HG02938 (cell line): ENCODE results near the gene RHOU.

Experiments used
- ATAC-seq: cut with Tn5 transposase; IDR thresholded peaks from one replicate; pipeline ENCODE4 v1.9.1; 2021; ENCODE audit warnings: mild to moderate bottlenecking, moderate library complexity; ENCODE audit not compliant: unreplicated experiment

Gene RHOU

DNA sequence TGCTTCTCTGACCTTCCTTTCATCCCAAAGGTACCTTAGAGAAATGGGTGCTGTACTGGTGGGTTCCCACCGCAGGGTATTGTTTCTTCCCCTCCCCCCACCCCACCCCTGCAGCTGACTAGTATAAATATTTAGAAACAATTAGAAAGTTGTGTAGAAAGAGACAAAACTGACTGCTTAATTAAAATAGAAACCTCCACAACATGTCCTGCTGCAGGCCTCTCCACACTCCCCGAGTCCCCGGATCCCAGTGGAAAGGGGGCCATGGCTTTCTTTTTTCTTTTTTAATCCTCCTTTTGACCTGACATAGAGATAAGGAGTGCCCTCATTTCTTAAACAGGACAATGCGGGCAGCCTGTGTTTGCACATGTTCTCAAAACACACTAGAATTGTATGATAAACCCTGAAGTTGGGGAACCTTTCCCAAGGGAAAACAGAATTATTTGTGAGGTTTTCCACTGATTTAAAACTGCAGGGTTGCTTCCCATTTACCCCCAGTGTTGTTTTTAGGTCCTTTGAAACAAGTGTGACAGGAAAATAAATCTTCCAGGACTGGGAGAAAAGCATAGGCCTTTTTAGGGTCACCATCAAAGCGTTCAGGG, 1.7 kb downstream of the RHOU start:
- ATAC-seq, result no peak

DNA sequence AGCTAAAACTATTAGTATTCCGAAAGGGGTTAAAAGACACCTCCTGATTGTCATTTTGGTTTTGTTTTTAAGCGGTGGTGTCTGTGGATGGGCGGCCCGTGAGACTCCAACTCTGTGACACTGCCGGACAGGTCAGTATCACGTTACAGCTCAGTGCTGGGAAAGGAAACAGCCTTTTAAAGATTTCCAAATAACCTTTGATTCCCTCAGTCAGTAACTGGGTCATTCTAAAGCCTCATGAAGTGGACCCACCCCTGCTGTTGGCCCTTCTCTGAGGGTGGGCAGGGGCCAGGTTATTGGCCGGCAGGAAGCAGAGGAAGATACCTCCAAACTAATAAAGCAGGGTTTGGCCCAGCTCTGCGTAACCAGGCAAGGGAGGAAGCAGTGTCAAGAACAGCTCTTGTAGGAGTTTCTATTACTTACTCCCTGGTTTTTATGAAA, 2.3 kb downstream of the RHOU start:
- ATAC-seq, result no peak

DNA sequence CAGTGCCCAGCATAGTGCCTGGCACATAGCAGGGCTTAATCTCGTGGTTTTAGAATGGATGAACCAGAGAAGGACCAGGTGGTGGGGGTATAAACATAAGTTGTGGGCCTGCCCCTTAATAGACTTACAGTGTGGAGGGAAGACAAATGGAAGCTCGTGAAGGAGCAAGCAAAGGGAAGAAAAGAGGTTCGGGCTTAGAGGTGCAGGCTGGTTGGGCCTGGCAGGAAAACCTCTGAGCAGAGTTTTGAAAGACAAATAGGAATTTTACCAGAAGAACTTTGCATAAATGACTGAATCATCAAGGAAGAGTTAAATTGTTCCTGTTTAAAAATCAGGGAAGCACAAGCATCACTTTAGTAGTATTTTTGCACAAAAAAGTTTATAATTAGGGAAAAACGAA, 4.5 kb downstream of the RHOU start:
- no peak for ATAC-seq

DNA sequence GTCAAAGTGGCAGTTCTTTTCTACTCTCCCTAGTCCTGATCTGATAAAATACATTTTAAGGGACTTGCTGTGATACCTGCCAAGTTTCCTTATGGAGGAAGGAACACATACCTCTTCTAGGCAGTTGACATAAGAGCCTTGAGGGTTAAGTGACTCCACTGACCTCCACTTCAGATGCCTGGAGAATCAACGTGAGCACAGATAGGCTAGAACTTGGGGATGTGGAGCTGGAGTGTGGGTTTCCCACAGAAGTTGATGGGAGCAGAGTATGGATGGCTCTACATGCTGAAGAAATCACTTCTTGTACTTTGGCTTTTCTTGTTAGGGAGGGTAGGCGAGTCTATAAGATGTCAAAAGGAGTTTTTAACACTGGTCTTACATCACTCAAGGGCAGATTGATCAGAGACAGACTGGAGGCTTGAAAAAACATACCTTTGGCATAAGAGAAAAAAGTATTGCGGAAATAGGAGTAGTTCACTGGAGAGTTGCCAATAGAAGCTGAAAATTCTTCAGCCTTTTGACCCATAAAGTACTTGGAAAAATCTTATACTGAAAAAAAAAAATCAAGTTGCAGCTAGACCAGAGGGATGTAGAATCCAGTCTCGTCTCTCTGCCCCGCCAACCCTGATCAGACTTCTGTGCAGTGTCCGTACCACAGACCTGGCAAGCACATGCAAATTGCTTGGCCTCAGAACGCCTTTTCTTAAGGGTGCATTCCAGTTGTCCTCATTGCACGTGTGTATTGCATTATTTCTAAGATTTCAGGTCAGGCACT, 5.5 kb downstream of the RHOU start:
- ATAC-seq, result no peak

DNA sequence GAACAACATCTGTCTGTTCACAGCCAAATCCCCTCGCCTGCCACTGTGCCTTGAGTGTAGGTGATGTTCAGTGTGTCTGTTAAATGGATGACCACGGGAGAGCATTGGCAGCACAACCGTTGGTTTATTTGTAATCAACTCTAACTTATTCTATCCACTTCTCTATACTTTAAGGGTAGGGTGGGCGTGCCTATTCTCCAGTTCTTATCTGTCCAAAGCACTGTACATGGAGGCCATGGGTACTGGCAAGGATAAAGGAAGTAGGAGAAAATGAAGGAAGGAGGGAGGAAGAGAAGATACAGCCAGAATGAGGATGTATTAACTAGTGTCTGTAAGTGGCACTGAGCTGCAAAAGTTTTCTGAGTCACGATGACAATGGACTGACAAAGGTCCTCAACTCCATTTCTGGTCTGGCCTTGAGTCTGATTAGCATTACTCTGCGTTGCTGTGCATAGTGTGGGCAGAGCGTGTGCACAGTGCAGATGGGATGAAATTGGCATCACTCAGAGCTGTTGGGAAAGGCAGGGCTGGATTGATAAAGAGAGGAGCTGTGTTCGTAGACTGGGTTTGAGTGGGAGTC, 7.1 kb downstream of the RHOU start:
- ATAC-seq, result no peak

DNA sequence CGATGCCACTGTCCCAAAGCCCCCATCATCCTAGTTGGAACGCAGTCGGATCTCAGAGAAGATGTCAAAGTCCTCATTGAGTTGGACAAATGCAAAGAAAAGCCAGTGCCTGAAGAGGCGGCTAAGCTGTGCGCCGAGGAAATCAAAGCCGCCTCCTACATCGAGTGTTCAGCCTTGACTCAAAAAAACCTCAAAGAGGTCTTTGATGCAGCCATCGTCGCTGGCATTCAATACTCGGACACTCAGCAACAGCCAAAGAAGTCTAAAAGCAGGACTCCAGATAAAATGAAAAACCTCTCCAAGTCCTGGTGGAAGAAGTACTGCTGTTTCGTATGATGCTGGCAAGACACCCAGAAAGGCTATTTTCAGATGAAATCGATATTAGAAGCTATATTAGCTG, 8.1 kb downstream of the RHOU start:
- no peak for ATAC-seq

DNA sequence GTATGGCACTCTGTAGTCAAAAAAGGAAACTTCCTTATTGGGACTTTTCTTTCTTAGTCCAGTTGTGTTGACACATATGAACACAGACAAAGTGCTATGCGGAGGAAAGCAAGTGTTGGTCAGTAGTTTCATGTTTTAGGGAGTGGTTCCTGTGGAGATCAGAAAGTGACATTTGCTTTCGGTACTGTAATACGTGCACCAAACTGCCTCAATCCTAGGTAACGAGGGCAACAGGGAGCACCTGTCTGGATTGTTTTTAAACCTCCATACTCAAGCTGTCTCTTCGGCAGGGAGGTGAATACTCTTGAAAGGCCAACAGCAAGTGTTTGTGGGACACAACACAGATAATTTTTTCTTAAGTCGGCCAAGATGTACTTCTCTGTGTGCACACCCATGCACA, 9.1 kb downstream of the RHOU start:
- ATAC-seq, result no peak

DNA sequence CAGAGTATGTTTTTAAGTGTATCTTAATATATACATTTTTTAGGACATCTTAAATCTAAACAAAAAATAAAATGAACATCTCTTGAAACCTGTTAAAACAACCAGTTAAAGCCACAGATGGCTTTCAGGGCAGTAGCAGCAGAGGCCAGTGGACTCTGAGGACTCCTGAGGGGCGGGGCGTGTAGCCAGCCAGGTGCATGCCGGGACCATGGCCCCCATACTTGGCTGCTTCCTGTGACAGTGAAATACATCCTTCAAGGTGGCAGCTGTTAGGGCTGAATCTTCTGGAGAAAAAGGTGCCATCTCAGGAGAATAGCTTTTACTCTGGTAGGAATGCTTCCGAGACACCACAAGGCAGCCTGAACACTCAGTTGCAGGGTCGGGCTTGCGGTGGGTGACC, 9.6 kb downstream of the RHOU start:
- no peak for ATAC-seq

DNA sequence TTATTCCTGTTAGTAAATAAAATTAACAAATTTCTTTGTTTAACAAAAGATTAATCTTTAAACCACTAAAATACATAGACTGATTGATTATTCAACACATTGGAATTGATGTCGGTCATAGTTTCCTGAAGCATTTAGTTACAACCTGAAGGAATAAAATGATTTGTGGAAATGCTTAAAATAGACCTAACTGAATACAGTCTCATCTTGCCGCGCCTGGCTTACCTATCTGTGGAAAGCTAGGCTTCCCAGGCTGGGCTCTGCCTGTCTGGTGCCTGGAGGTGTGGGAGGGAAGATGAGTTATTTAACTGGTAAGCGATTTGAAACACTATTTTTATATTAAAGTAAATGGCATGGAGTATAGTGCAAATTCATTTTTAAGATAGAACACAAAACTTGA, 10.2 kb downstream of the RHOU start:
- ATAC-seq, result no peak

DNA sequence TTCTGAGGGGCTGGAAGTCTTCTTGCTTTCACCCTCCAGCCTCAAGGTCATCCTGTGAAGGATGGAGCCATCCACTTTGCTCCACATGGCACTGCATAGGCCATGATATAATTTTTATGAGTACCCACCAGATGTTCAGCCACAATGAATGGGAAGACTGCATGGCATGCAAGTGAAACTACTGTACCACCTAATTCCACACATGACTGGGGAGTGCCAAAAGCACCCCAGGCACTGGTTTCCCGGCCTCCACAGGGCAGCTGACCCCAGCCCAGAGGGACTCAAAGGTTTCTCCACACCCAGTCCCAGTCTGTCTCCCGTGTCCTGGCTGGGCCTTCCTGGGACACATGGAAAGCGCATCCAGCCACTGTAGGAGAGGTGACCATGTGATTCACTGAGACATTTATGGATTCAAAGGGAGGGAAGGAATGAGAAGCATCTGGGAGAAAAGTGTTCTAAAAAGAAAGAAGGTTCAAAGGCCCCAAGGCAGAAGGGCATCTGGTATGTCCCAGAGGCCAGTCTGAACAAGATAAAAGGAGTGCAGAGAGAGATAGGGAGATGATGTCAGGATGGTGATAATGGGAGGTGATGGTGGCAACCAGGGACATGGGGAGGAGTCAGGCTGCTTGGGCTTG, 12.1 kb downstream of the RHOU start:
- no peak for ATAC-seq

DNA sequence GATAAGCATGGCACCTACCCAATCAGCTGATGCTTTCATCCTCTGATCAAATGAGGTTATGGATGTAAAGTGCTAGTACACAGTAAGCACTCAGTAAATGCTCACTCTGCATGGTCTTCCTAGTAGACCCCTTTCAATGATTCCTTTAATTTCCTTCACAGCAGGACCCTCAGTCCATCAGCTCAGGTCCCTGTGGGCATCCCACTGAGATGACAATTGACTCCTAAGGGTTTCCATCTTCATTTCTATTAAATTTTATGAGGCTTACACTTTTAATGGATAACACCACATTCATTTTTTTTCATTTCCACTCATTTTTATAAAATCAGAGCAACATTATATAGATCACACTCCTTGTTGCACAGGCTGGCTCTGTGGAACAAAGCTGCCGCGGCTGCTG, 12.8 kb downstream of the RHOU start:
- ATAC-seq, result no peak

DNA sequence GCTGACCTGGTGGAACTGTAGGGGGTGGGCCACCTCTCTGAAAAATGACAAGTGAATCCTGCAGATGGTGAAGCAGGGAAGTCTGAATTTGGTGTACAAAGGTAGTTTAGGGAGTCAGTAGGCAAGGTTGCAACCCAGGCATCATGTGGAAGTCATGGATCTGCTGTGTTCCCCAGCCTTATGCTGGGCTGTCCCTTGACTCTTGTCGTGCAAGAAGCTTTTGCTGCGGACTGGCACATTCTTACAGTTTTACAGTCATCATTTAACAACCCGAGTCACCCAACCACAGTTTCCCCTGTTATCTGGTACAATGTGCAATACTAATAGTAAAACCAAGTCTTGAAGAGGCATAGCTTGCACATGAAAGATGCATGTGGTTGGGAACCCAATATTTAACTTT, 13.2 kb downstream of the RHOU start:
- ATAC-seq, result no peak

DNA sequence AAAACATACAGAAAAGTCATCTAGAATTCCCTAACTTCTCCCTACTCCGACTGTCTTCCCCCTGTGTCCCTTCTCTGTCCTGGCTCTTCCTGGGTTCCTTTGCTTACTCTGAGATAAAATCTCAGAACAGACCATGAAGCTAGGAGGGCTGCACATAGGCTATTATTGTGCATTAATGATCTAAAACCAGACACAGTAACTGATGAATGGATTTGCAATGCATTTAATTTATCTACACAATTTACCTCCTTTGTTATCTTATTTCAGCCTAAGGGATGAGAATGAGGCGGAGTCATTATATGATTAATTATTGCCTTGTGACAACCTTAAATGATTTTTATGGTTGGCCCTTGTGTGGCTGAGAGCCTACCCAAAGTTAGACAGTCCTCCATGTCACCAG, 14.5 kb downstream of the RHOU start:
- no peak for ATAC-seq

DNA sequence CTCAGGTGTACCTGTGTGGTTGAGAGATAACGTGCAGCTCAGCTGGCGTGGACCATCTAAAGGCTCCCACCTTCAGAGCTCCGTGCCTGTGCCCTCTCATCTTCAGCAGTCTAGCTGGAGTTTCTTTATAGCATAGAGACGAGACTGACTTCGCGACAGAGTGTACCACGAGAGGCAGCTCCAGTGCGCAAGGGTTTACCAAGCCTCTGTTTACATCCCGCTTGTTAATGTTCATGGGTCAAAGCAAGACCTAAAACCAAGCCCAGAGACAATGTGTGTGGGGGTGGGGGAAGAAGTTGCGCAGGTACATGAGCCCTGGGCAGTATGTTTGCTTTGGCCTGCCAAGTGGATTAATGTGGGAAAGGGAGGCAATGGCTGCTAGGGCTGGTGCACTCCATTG, 15.6 kb downstream of the RHOU start:
- no peak for ATAC-seq

DNA sequence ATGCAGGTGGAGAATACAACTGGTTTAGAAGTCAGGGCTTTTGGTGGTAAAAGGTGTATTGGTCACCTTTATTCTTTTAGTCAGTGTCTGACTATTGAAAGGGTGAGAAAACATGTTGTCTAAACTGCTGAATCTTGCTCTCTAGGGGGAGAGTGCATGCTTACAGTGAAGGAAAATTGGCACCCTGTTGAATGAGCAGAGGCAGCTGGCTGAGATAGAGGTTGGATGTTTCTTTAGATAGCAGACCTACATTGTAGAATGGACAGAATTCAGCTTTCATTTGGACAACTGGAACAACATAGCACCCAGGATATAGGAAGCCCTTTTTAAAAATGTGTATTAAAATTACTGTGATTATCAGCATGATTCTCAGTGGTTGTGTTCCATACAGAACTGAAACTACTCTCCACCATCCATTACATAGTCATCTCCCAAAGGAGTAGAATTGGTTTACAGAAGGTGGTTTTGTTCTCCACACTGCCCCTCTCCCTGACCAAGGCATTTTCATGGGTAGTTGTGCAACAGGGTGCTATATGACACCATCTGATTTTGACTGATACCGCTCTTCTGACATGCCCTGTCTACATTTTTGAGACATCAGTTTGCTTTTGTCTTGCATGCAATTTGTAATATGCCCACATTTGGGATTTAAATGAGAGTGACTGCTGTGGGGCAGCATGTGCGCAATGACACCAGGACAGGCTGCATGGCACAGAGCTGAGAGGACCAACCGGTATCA, 16.2 kb downstream of the RHOU start:
- peak; percentile 73 for ATAC-seq

DNA sequence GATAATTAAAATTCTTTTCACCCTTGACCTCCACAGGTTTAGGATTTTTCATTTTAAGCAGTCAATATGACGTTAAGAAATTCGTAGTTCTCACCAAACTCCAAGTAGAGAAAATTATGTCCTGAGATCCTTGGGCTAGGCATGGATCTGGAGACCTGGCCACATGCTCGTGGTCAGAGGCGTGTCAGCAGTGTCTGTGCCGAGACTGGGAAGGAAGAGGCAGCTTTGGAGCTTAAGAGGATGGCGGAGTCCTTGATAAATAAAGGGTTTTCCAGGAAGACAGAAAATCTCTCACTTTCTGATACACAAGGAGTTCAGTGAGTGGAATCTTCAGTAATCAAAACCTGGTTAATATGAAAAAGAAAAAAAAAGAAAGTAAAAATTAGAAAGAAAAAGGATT, 17.0 kb downstream of the RHOU start:
- ATAC-seq, result no peak

DNA sequence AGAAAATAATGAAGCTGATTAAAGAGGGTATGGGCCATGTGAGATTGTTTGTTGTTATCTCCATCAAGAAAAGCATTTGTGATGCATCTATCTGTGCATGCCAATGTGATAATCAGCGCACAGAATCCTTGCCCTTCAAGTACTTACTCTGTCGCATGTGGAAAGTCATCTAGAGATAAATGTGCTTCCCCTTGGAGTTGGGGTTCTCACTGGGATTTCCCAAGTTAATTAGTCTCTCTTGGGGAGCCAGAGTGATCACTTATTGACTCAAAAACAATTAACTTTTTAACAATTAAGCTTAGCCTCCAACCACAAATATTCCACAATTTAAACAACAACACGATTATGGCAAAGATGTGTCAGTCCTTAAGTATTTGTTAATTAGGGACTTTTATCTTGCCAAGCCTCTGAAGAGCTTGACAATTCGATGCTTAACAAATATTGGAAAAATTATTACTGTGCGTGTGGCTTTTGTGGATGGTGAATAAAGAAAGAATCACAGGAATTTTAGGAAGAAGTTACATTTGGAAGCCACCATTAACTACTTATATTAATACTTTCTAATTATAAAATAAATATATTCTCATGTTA, 17.5 kb downstream of the RHOU start:
- no peak for ATAC-seq

DNA sequence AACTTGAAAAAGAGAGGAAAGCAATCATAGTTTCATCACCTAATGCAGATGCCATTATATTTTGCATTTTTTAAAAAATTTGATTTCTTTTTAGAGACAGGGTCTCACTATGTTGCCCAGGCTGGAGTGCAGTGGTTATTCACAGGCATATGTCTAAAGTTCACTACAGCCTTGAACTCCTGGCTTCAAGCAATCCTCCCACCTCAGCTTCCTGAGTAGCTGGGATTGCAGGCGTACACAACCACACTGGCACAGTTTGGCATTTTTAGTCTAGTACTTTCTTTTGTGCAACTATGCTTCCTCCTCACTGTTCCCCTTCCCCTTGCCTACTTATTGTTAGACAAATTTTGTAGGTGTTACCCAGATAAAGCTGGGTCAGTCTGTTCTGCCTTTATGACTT, 18.0 kb downstream of the RHOU start:
- no peak for ATAC-seq

DNA sequence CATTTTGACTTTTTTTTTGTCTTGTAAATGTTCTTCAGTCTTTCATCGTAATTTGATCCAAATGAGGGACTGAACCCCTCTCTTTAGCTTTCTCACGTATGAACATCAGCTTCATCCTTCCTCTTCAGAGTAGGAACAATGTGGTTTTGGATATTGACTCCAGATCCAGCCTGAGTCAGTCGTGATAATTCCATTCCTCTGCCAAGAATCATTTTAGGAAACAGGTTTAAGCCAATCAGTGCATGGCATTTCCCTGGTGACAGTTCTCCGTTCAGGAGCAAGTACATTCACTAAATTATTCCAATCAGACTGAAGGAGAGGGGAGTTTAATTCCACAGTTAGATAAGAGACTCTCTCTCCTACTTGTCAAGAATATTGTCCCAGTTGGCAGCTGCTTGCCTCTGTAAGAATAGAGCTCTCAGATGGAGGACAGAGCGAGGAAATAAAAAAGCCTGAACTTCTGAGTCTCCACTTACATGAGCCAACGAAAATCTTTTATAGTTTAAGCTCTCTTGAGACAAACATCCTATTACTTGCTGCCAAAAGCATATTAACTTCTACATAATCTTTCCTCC, 18.6 kb downstream of the RHOU start:
- ATAC-seq, result no peak

DNA sequence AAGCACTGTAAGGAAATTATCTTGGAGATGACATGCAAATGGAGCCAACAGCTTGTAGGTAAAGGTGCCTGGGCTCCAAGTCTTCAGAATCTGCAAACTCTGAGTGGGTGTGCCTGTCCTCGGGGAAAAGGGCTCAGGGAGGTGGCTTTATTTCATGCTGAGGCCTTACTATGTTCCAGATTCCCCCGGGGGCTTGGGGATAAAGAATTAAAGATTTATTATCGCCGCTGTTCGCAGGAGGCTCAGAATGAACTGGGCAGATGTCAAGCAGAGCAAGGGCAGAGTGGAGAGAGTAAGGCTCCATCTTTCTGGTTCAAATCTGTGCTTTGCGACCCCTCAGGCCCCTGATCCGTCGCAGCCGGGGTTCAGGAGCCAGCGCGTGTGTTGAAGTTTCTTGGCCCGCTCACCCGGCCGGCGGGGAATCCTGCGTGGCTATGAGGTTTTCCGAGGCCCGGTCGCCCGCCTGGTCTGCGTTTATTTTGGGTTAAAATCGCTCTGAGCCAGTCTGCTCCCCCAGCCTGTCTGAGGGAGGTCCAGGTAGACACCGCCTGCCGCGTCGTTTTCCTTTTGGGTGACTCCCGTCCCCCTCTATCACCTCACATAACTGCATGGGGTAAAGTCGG, 19.5 kb downstream of the RHOU start:
- ATAC-seq, result no peak
